Measurements from ENCODE around the gene AKR7A2. TPM values are rescaled to one million over a fixed set of nuclear protein-coding genes. Genes with fewer than 3 reads are reported as not detected.

AKR7A2 gene
- total RNA-seq, 1 donor from 2014 or later: 53.7 TPM

GRCh38 chr1:19347533-19348172 lies 35.7 kb upstream of the AKR7A2 start:
- TF ChIP-seq CTCF (IDR thresholded peaks at IDR 0.05): no peak
- Histone ChIP-seq H3K36me3 (peaks cover 61 to 63% of the 10 kb centered on the region in 2 donors), H3K27ac (no peak overlapping the region)

GRCh38 chr1:19346026-19346425 lies 34.1 kb upstream of the AKR7A2 start:
- no peak for TF ChIP-seq CTCF (IDR thresholded peaks at IDR 0.05)
- peaks cover 56 to 61% of the 10 kb centered on the region in 2 donors for H3K36me3 ChIP-seq
- H3K4me3 ChIP-seq: no peak overlapping the region
- no peak for DNase-seq (ENCODE audit: low spot score in 2 of 2)
- no peaks in the 10 kb centered on the region for H3K27me3 ChIP-seq
- H3K27ac ChIP-seq: no peak overlapping the region
- peaks cover 3 to 8% of the 10 kb centered on the region in 2 donors for H3K4me1 ChIP-seq
- intact Hi-C loops (cut with DNase I): no loop called here
- no peaks in the 10 kb centered on the region for H3K9me3 ChIP-seq

More at GRCh38 chr1:19347533-19348172, 35.7 kb upstream of the AKR7A2 start:
- Histone ChIP-seq H3K27me3 (no peaks in the 10 kb centered on the region), H3K9me3 (no peaks in the 10 kb centered on the region), H3K4me3 (no peak overlapping the region), H3K4me1 (no peaks in the 10 kb centered on the region)
- DNase-seq (ENCODE audit: low spot score in 2 of 2): no peak
- intact Hi-C loops (cut with DNase I): no loop called here

GRCh38 chr1:19345391-19345790 lies 33.4 kb upstream of the AKR7A2 start:
- peaks cover 63 to 64% of the 10 kb centered on the region in 2 donors for H3K36me3 ChIP-seq
- H3K4me3 ChIP-seq: no peak overlapping the region
- intact Hi-C loops (cut with DNase I): no loop called here
- TF ChIP-seq CTCF (IDR thresholded peaks at IDR 0.05): no peak
- no peak for DNase-seq (ENCODE audit: low spot score in 2 of 2)
- H3K27me3 ChIP-seq: no peaks in the 10 kb centered on the region
- no peak overlapping the region for H3K27ac ChIP-seq
- H3K4me1 ChIP-seq: peaks cover 4 to 8% of the 10 kb centered on the region in 2 donors
- no peaks in the 10 kb centered on the region for H3K9me3 ChIP-seq

GRCh38 chr1:19344831-19345230 lies 32.9 kb upstream of the AKR7A2 start:
- Histone ChIP-seq H3K27me3 (no peaks in the 10 kb centered on the region), H3K9me3 (no peaks in the 10 kb centered on the region), H3K36me3 (peaks cover 62 to 65% of the 10 kb centered on the region in 2 donors), H3K27ac (peak overlapping the region; percentile 10 to 14), H3K4me3 (no peak overlapping the region), H3K4me1 (peaks cover 4 to 8% of the 10 kb centered on the region in 2 donors)
- DNase-seq (ENCODE audit: low spot score in 2 of 2): no peak
- TF ChIP-seq CTCF (IDR thresholded peaks at IDR 0.05): no peak
- intact Hi-C loops (cut with DNase I): no loop called here

- Histone ChIP-seq H3K27ac (peak overlapping the region; percentile 10 to 14), H3K4me1 (peaks cover 4 to 8% of the 10 kb centered on the region in 2 donors), H3K27me3 (no peaks in the 10 kb centered on the region), H3K9me3 (no peaks in the 10 kb centered on the region), H3K4me3 (no peak overlapping the region), H3K36me3 (peaks cover 62 to 65% of the 10 kb centered on the region in 2 donors)
- DNase-seq (ENCODE audit: low spot score in 2 of 2): peak in 1 of 2 donors; percentile 73
- intact Hi-C loops (cut with DNase I): no loop called here
- peak; percentile 85 to 90 (median 87) for TF ChIP-seq CTCF (IDR thresholded peaks at IDR 0.05)
These were observed 32.4 kb upstream of the AKR7A2 start for GRCh38 chr1:19344372-19344810.

All from ascending aorta (tissue), 2 donors.